Neural cell (in vitro differentiated cells): ENCODE data around the gene KIF1C. TPM values are rescaled to one million over a fixed set of nuclear protein-coding genes. Genes with fewer than 3 reads are reported as not detected.

Source experiments
- H2AFZ ChIP-seq: fragments of 200-600, 300-800 bp; sonication (generic), shearing (Covaris generic); 2 replicates; pipeline ENCODE4 v1.6.0; 2014; ENCODE audit warnings: low read depth, mild to moderate bottlenecking, antibody characterized with exemption, low read length, moderate library complexity
- H3F3A ChIP-seq: fragments of 200-600 bp; shearing (Covaris generic); 2 replicates; pipeline ENCODE4 v1.6.1; 2016; ENCODE audit warnings: mild to moderate bottlenecking, moderate library complexity, mixed read lengths, antibody characterized with exemption, low read length; ENCODE audit not compliant: insufficient read depth, poor library complexity, severe bottlenecking
- H3K27ac ChIP-seq: fragments of 200-600, 300-800 bp; sonication (generic), shearing (Covaris generic); 2 replicates; pipeline ENCODE4 v1.5.1; 2014; ENCODE audit warnings: mild to moderate bottlenecking, low read length, moderate library complexity
- H3K27me3 ChIP-seq: fragments of 300-800, 200-600 bp; sonication (generic), shearing (Covaris generic); 2 replicates; pipeline ENCODE4 v1.6.0; 2014; ENCODE audit warnings: mild to moderate bottlenecking, low read depth, low read length, moderate library complexity; ENCODE audit not compliant: insufficient read depth
- H3K36me3 ChIP-seq: fragments of 300-800, 200-600 bp; sonication (generic), shearing (Covaris generic); 2 replicates; pipeline ENCODE4 v1.5.1; 2014; ENCODE audit warnings: mild to moderate bottlenecking, antibody characterized with exemption, low read length, moderate library complexity; ENCODE audit not compliant: insufficient read depth
- H3K4me2 ChIP-seq: fragments of 300-800, 200-600 bp; sonication (generic), shearing (Covaris generic); 2 replicates; pipeline ENCODE4 v1.6.0; 2014; ENCODE audit warnings: mild to moderate bottlenecking, low read length
- H3K4me3 ChIP-seq: fragments of 300-800, 200-600 bp; sonication (generic), shearing (Covaris generic); 2 replicates; pipeline ENCODE4 v1.5.1; 2014; ENCODE audit warnings: mild to moderate bottlenecking, low read length, moderate library complexity
- H3K79me2 ChIP-seq: fragments of 200-600 bp; shearing (Covaris generic); replicated peaks from 2 replicates; pipeline ENCODE4 v1.6.0; 2014; ENCODE audit warnings: mild to moderate bottlenecking, low read length, moderate library complexity; ENCODE audit not compliant: insufficient read depth
- H3K9ac ChIP-seq: fragments of 300-800, 200-600 bp; sonication (generic), shearing (Covaris generic); 2 replicates; pipeline ENCODE4 v1.6.1; 2016; ENCODE audit warnings: mild to moderate bottlenecking, low read length, mixed read lengths
- H3K9me2 ChIP-seq: fragments of 200-600 bp; shearing (Covaris generic); 2 replicates; pipeline ENCODE4 v1.6.1; 2016; ENCODE audit warnings: mild to moderate bottlenecking, low read length, mixed read lengths; ENCODE audit not compliant: insufficient read depth
- H3K9me3 ChIP-seq: fragments of 200-600, 300-800 bp; sonication (generic), shearing (Covaris generic); 2 replicates; pipeline ENCODE4 v1.6.1; 2016; ENCODE audit warnings: mild to moderate bottlenecking, mixed run types, low read length, moderate library complexity, mixed read lengths
- H4K20me1 ChIP-seq: fragments of 200-600 bp; shearing (Covaris generic); 2 replicates; pipeline ENCODE4 v1.6.1; 2016; ENCODE audit warnings: mild to moderate bottlenecking, mixed run types; ENCODE audit not compliant: insufficient read depth
- EP300 ChIP-seq: fragments of 450-650 bp; conservative IDR thresholded peaks from 2 replicates; pipeline ENCODE4 v1.6.1; 2014; ENCODE audit warnings: antibody characterized with exemption, mild to moderate bottlenecking, moderate library complexity; ENCODE audit not compliant: poor library complexity, severe bottlenecking
- EZH2 ChIP-seq: fragments of 200-600, 300-800 bp; shearing (Covaris generic), sonication (generic); IDR thresholded peaks from 2 replicates; pipeline ENCODE4 v1.6.1; 2014; ENCODE audit warnings: antibody characterized with exemption, low read length, borderline replicate concordance, mild to moderate bottlenecking; ENCODE audit not compliant: insufficient read depth, poor library complexity, severe bottlenecking
- MXI1 ChIP-seq: fragments of 450-650 bp; conservative IDR thresholded peaks from 2 replicates; pipeline ENCODE4 v1.6.1; 2014; ENCODE audit warnings: antibody characterized with exemption, mild to moderate bottlenecking; ENCODE audit not compliant: poor library complexity, severe bottlenecking
- POLR2AphosphoS5 ChIP-seq: IDR thresholded peaks from 2 replicates; pipeline ENCODE4 v1.6.1; 2012
- SMC3 ChIP-seq: fragments of 450-650 bp; conservative IDR thresholded peaks from 2 replicates; pipeline ENCODE4 v1.6.1; 2014; ENCODE audit warnings: antibody characterized with exemption, mild to moderate bottlenecking, moderate library complexity; ENCODE audit not compliant: poor library complexity
- TAF1 ChIP-seq: IDR thresholded peaks from 2 replicates; pipeline ENCODE4 v1.6.1; 2012; ENCODE audit warnings: low read depth
- polyA plus RNA-seq: library from polyadenylated mRNA; depleted of rRNA; stranded (reverse); fragments of >200 nt; gene quantifications from 2 replicates; pipeline ENCODE4 v1.2.3, GENCODE V29; 2014
- TF ChIP-seq, protein P1 (sequence below): fragments of 450-650 bp; IDR thresholded peaks from 2 replicates; pipeline ENCODE4 v1.5.1; 2014; ENCODE audit warnings: antibody characterized with exemption, mild to moderate bottlenecking, moderate library complexity; ENCODE audit not compliant: poor library complexity, severe bottlenecking

KIF1C gene
- polyA plus RNA-seq, 1 donor from 2014 or later = 8.3 TPM

- Histone ChIP-seq H3K36me3 (no peaks in the 10 kb centered on the region), H3K4me3 (no peak overlapping the region), H3K79me2 (no peaks in the 10 kb centered on the region), H3K27ac (no peak overlapping the region), H3K9me3 (no peaks in the 10 kb centered on the region), H2AFZ (no peak overlapping the region), H3K27me3 (no peaks in the 10 kb centered on the region), H3K9ac (no peak overlapping the region), H4K20me1 (no peaks in the 10 kb centered on the region), H3F3A (peaks cover 3% of the 10 kb centered on the region), H3K9me2 (no peaks in the 10 kb centered on the region), H3K4me2 (no peak overlapping the region)
- no peak for TF ChIP-seq EP300
These were observed 25.0 kb upstream of the KIF1C start for GRCh38 chr17:4972752-4973151.

GRCh38 chr17:4973256-4974114 lies 24.3 kb upstream of the KIF1C start:
- H3K9me2 ChIP-seq = no peaks in the 10 kb centered on the region
- no peak overlapping the region for H2AFZ ChIP-seq
- no peaks in the 10 kb centered on the region for H3K36me3 ChIP-seq
- no peak overlapping the region for H3K27ac ChIP-seq
- H4K20me1 ChIP-seq = no peaks in the 10 kb centered on the region
- H3K4me3 ChIP-seq = no peak overlapping the region
- H3K9ac ChIP-seq = no peak overlapping the region
- H3K27me3 ChIP-seq = no peaks in the 10 kb centered on the region
- TF ChIP-seq, protein P1, sequence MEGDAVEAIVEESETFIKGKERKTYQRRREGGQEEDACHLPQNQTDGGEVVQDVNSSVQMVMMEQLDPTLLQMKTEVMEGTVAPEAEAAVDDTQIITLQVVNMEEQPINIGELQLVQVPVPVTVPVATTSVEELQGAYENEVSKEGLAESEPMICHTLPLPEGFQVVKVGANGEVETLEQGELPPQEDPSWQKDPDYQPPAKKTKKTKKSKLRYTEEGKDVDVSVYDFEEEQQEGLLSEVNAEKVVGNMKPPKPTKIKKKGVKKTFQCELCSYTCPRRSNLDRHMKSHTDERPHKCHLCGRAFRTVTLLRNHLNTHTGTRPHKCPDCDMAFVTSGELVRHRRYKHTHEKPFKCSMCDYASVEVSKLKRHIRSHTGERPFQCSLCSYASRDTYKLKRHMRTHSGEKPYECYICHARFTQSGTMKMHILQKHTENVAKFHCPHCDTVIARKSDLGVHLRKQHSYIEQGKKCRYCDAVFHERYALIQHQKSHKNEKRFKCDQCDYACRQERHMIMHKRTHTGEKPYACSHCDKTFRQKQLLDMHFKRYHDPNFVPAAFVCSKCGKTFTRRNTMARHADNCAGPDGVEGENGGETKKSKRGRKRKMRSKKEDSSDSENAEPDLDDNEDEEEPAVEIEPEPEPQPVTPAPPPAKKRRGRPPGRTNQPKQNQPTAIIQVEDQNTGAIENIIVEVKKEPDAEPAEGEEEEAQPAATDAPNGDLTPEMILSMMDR = no peak
- no peak for TF ChIP-seq POLR2AphosphoS5
- no peaks in the 10 kb centered on the region for H3K79me2 ChIP-seq
- H3K9me3 ChIP-seq = no peaks in the 10 kb centered on the region
- no peak overlapping the region for H3K4me2 ChIP-seq
- H3F3A ChIP-seq = no peaks in the 10 kb centered on the region

DNA sequence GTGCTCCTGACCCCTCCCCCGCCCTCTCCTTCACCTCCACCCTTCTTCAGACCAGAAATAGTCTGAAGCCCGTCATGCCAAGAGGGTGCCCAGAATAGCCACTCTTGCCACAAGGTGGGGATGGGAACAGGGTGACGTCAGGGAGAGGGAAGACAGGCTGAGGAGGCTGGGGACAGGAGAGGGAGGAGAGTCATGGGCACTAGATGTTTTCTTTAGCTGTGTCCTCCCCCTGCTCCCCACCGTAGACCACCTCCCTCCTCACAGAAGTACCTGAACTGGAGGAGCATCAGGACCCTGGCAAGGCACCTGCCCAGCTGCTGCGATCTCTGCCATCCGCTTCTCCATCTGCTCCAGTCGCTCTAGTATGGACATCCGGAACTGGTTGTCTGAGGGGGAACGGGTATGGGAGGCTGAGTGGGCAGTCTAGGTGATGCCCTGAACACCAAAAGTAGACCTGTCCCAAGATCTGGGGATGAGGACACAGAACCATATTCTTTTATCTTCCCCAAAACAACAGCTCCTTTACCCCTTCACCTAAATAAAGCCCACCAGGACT lies 23.6 kb upstream of the KIF1C start:
- H3K4me2 ChIP-seq = no peak overlapping the region
- H2AFZ ChIP-seq = no peak overlapping the region
- H3K9me3 ChIP-seq = no peaks in the 10 kb centered on the region
- no peaks in the 10 kb centered on the region for H3K36me3 ChIP-seq
- no peak overlapping the region for H3K27ac ChIP-seq
- H3K9me2 ChIP-seq = no peaks in the 10 kb centered on the region
- no peaks in the 10 kb centered on the region for H3K27me3 ChIP-seq
- H3K9ac ChIP-seq = no peak overlapping the region
- H3K79me2 ChIP-seq = no peaks in the 10 kb centered on the region
- H4K20me1 ChIP-seq = no peaks in the 10 kb centered on the region
- no peaks in the 10 kb centered on the region for H3F3A ChIP-seq
- H3K4me3 ChIP-seq = no peak overlapping the region
- TF ChIP-seq SMC3 = no peak
- TF ChIP-seq, protein P1 = no peak
- no peak for TF ChIP-seq EZH2
- no peak for TF ChIP-seq POLR2AphosphoS5
- no peak for TF ChIP-seq MXI1
- no peak for TF ChIP-seq TAF1
